GM23338 (cell line): ENCODE data around the gene CCDC183. TPM values are rescaled to one million over a fixed set of nuclear protein-coding genes. Genes with fewer than 3 reads are reported as not detected.

Source experiments
- ATAC-seq: fragments of 200-7000 bp; cut with Tn5 transposase; 3 replicates; pipeline ENCODE4 v1.9.1; 2020
- DNase-seq: peaks from one replicate; pipeline ENCODE4 v3.0.0-alpha.2; 2015; ENCODE audit warnings: low spot score
- H2AFZ ChIP-seq: fragments of 200-600 bp; sonication (generic); 2 replicates; pipeline ENCODE4 v1.8.0; 2016; ENCODE audit warnings: antibody characterized with exemption, mild to moderate bottlenecking, moderate library complexity
- H3F3A ChIP-seq: fragments of 200-600 bp; sonication (generic); replicated peaks from 2 replicates; pipeline ENCODE4 v1.8.0; 2017; ENCODE audit warnings: antibody characterized with exemption, mixed run types, low read depth
- H3K27ac ChIP-seq: fragments of 200-600 bp; sonication (generic); 2 replicates; pipeline ENCODE4 v1.6.1; 2016; ENCODE audit warnings: low read depth
- H3K27me3 ChIP-seq: fragments of 200-600 bp; sonication (generic); 2 replicates; pipeline ENCODE4 v1.8.0; 2016; ENCODE audit warnings: mild to moderate bottlenecking, mixed run types, moderate library complexity; ENCODE audit not compliant: insufficient read depth
- H3K36me3 ChIP-seq: fragments of 200-600 bp; sonication (generic); 2 replicates; pipeline ENCODE4 v1.8.0; 2016; ENCODE audit warnings: mild to moderate bottlenecking; ENCODE audit not compliant: insufficient read depth
- H3K4me1 ChIP-seq: fragments of 200-600 bp; sonication (generic); 2 replicates; pipeline ENCODE4 v1.8.0; 2016; ENCODE audit warnings: mild to moderate bottlenecking, moderate library complexity; ENCODE audit not compliant: insufficient read depth
- H3K4me2 ChIP-seq: fragments of 200-600 bp; sonication (generic); 2 replicates; pipeline ENCODE4 v1.7.1; 2017; ENCODE audit warnings: mixed run types
- H3K4me3 ChIP-seq: fragments of 200-600 bp; sonication (generic); 2 replicates; pipeline ENCODE4 v1.6.1; 2016; ENCODE audit warnings: mixed run types
- H3K79me2 ChIP-seq: fragments of 200-600 bp; sonication (generic); replicated peaks from 2 replicates; pipeline ENCODE4 v1.8.0; 2017; ENCODE audit warnings: mild to moderate bottlenecking; ENCODE audit not compliant: insufficient read depth
- H3K9me2 ChIP-seq: fragments of 200-600 bp; sonication (generic); 2 replicates; pipeline ENCODE4 v1.8.0; 2017; ENCODE audit not compliant: insufficient read depth
- H4K20me1 ChIP-seq: fragments of 200-600 bp; sonication (generic); replicated peaks from 2 replicates; pipeline ENCODE4 v1.8.0; 2017; ENCODE audit warnings: mild to moderate bottlenecking; ENCODE audit not compliant: insufficient read depth
- H3K27ac Mint-ChIP-seq: 2 replicates; pipeline ENCODE4 v1.8.0; 2020; ENCODE audit warnings: inconsistent platforms, mild to moderate bottlenecking, moderate library complexity, mixed read lengths
- H3K27me3 Mint-ChIP-seq: 3 replicates; pipeline ENCODE4 v1.8.0; 2022; ENCODE audit warnings: low read depth, mild to moderate bottlenecking, moderate library complexity, mixed read lengths, inconsistent platforms; ENCODE audit not compliant: insufficient read depth, poor library complexity
- H3K36me3 Mint-ChIP-seq: 3 replicates; pipeline ENCODE4 v1.8.0; 2021; ENCODE audit warnings: low read depth, mild to moderate bottlenecking, inconsistent platforms, moderate library complexity, mixed read lengths
- H3K4me1 Mint-ChIP-seq: 3 replicates; pipeline ENCODE4 v1.8.0; 2020; ENCODE audit warnings: mild to moderate bottlenecking, inconsistent platforms, mixed read lengths
- H3K4me3 Mint-ChIP-seq: 3 replicates; pipeline ENCODE4 v1.8.0; 2021; ENCODE audit warnings: moderate library complexity, mild to moderate bottlenecking, inconsistent platforms, mixed read lengths
- H3K9me3 Mint-ChIP-seq: 3 replicates; pipeline ENCODE4 v1.8.0; 2020; ENCODE audit warnings: moderate library complexity, mild to moderate bottlenecking, inconsistent platforms, mixed read lengths
- CREB1 ChIP-seq: fragments of 250-450 bp; sonication (Bioruptor Pico); IDR thresholded peaks from 2 replicates; pipeline ENCODE4 v1.5.0; 2020; ENCODE audit warnings: low read depth, mild to moderate bottlenecking, moderate library complexity
- EZH2 ChIP-seq: fragments of 200-600 bp; sonication (generic); IDR thresholded peaks from one replicate; pipeline ENCODE4 v1.8.0; 2017; ENCODE audit warnings: antibody characterized with exemption, mild to moderate bottlenecking, low read depth; ENCODE audit not compliant: unreplicated experiment
- EZH2phosphoT487 ChIP-seq: fragments of 200-600 bp; sonication (generic); IDR thresholded peaks from one replicate; pipeline ENCODE4 v1.8.1; 2018; ENCODE audit warnings: antibody characterized with exemption; ENCODE audit not compliant: unreplicated experiment
- JUNB ChIP-seq: IDR thresholded peaks from one replicate; pipeline ENCODE4 v1.6.1; 2016; ENCODE audit warnings: antibody characterized with exemption; ENCODE audit not compliant: unreplicated experiment
- NANOG ChIP-seq: IDR thresholded peaks from 2 replicates; pipeline ENCODE4 v1.6.1; 2016; ENCODE audit warnings: antibody characterized with exemption, borderline replicate concordance
- POLR2AphosphoS5 ChIP-seq: IDR thresholded peaks from 2 replicates; pipeline ENCODE4 v1.6.1; 2016; ENCODE audit warnings: antibody characterized with exemption, low read depth
- STAT1 ChIP-seq: IDR thresholded peaks from one replicate; pipeline ENCODE4 v1.6.1; 2016; ENCODE audit warnings: antibody characterized with exemption; ENCODE audit not compliant: unreplicated experiment
- ZNF114 ChIP-seq: fragments of 250-450 bp; sonication (Bioruptor Pico); IDR thresholded peaks from 2 replicates; pipeline ENCODE4 v1.5.0; 2020; ENCODE audit warnings: mild to moderate bottlenecking, moderate library complexity
- ZNF331 ChIP-seq: fragments of 250-450 bp; sonication (Bioruptor Pico); IDR thresholded peaks from 2 replicates; pipeline ENCODE4 v1.5.0; 2020; ENCODE audit warnings: low read depth, mild to moderate bottlenecking, moderate library complexity
- polyA plus RNA-seq: library from polyadenylated mRNA; unstranded; fragments of >200 nt; fragmentation: Nextera tagmentation; extraction: Ambion mirVana; gene quantifications from 2 replicates; pipeline ENCODE4 v1.2.1, GENCODE V29; 2016
- total RNA-seq: library from RNA; depleted of rRNA; stranded (reverse); fragments of >200 nt; shearing (Covaris generic); gene quantifications from 2 replicates; pipeline ENCODE4 v1.2.3, GENCODE V29; 2014
- TF ChIP-seq, protein P1 (sequence below), 2 experiments: fragments of 200-600 bp in 1 of 2; sonication (generic) in 1 of 2; conservative IDR thresholded peaks; 2 replicates each; pipeline versions ENCODE4 v1.5.1 to v1.6.1; 2016 to 2017; ENCODE audit warnings: antibody characterized with exemption in 2 of 2, low read depth in 2 of 2, mild to moderate bottlenecking in 2 of 2, moderate library complexity in 1 of 2
- TF ChIP-seq, protein P2 (sequence below): IDR thresholded peaks from one replicate; pipeline ENCODE4 v1.6.1; 2018; ENCODE audit warnings: antibody characterized with exemption; ENCODE audit not compliant: unreplicated experiment
- TF ChIP-seq, protein P3 (sequence below): IDR thresholded peaks from 2 replicates; pipeline ENCODE4 v1.6.1; 2016; ENCODE audit warnings: antibody characterized with exemption
- TF ChIP-seq, protein P4 (sequence below): fragments of 250-450 bp; sonication (Bioruptor Pico); IDR thresholded peaks from 2 replicates; pipeline ENCODE4 v1.5.0; 2020; ENCODE audit warnings: mild to moderate bottlenecking, moderate library complexity

The CCDC183 gene
- total and polyA plus RNA-seq, 2 experiments from 2014 or later = 1.1 to 1.2 TPM

DNA sequence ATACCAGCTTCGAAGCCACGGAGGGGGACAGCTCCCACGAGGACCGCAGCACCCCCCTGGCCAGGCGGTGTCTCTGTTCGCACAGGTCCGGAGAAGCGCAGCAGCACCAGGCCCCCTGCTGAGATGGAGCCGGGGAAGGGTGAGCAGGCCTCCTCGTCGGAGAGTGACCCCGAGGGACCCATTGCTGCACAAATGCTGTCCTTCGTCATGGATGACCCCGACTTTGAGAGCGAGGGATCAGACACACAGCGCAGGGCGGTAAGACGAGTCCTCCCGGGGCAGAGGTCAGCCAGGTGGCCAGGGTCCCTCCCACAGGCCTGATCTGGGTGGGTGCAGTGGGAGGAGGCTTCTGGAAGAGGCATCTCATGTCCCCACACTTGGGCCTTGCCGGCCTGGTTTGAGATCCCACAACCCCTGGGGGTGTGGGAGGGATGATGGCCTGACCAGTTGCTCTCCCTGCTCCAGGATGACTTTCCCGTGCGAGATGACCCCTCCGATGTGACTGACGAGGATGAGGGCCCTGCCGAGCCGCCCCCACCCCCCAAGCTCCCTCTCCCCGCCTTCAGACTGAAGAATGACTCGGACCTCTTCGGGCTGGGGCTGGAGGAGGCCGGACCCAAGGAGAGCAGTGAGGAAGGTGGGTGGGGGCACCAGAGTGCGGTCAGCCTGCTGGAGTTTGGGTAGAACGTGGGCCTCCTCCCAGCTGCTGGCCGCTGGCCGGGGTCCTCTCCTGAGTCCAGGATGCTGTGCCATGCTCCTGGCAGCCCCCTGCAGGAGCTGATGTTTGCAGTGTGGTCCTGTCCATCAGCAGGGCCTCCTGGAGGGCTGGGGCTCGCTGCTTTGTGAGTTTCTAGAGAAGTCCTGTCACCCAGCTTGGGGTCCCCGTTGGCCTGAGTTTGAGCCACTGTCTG, 43.3 kb downstream of the CCDC183 start:
- Mint-ChIP-seq H3K36me3 (peaks cover 12% of the 10 kb centered on the region), H3K4me1 (peaks cover 26% of the 10 kb centered on the region), H3K27me3 (peaks cover 40% of the 10 kb centered on the region), H3K4me3 (peak overlapping the region; percentile 3; the same call in 1 of the 3 replicates), H3K27ac (no peak overlapping the region), H3K9me3 (no peaks in the 10 kb centered on the region; the same call in 2 of the 3 replicates)
- no peak overlapping the region for H3K27ac ChIP-seq
- no peak overlapping the region for H2AFZ ChIP-seq
- DNase-seq (no peak), ATAC-seq (no peak)
- H3F3A ChIP-seq = no peaks in the 10 kb centered on the region
- H3K9me2 ChIP-seq = no peaks in the 10 kb centered on the region
- peaks cover 15% of the 10 kb centered on the region; the same call in 1 of the 2 replicates for H3K4me1 ChIP-seq
- no peaks in the 10 kb centered on the region for H3K36me3 ChIP-seq
- no peak for TF ChIP-seq EZH2
- TF ChIP-seq ZNF114 (CRISPR knock-in tag) = no peak
- TF ChIP-seq CREB1 (CRISPR knock-in tag) = no peak
- TF ChIP-seq, protein P1, sequence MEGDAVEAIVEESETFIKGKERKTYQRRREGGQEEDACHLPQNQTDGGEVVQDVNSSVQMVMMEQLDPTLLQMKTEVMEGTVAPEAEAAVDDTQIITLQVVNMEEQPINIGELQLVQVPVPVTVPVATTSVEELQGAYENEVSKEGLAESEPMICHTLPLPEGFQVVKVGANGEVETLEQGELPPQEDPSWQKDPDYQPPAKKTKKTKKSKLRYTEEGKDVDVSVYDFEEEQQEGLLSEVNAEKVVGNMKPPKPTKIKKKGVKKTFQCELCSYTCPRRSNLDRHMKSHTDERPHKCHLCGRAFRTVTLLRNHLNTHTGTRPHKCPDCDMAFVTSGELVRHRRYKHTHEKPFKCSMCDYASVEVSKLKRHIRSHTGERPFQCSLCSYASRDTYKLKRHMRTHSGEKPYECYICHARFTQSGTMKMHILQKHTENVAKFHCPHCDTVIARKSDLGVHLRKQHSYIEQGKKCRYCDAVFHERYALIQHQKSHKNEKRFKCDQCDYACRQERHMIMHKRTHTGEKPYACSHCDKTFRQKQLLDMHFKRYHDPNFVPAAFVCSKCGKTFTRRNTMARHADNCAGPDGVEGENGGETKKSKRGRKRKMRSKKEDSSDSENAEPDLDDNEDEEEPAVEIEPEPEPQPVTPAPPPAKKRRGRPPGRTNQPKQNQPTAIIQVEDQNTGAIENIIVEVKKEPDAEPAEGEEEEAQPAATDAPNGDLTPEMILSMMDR (conservative IDR thresholded peaks at IDR 0.05; ENCODE audit: low read depth in 2 of 2) = no peak; a peak in 1 of 4 replicates
- no peak for TF ChIP-seq STAT1
- TF ChIP-seq, protein P2, sequence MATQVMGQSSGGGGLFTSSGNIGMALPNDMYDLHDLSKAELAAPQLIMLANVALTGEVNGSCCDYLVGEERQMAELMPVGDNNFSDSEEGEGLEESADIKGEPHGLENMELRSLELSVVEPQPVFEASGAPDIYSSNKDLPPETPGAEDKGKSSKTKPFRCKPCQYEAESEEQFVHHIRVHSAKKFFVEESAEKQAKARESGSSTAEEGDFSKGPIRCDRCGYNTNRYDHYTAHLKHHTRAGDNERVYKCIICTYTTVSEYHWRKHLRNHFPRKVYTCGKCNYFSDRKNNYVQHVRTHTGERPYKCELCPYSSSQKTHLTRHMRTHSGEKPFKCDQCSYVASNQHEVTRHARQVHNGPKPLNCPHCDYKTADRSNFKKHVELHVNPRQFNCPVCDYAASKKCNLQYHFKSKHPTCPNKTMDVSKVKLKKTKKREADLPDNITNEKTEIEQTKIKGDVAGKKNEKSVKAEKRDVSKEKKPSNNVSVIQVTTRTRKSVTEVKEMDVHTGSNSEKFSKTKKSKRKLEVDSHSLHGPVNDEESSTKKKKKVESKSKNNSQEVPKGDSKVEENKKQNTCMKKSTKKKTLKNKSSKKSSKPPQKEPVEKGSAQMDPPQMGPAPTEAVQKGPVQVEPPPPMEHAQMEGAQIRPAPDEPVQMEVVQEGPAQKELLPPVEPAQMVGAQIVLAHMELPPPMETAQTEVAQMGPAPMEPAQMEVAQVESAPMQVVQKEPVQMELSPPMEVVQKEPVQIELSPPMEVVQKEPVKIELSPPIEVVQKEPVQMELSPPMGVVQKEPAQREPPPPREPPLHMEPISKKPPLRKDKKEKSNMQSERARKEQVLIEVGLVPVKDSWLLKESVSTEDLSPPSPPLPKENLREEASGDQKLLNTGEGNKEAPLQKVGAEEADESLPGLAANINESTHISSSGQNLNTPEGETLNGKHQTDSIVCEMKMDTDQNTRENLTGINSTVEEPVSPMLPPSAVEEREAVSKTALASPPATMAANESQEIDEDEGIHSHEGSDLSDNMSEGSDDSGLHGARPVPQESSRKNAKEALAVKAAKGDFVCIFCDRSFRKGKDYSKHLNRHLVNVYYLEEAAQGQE = no peak
- TF ChIP-seq, protein P3, sequence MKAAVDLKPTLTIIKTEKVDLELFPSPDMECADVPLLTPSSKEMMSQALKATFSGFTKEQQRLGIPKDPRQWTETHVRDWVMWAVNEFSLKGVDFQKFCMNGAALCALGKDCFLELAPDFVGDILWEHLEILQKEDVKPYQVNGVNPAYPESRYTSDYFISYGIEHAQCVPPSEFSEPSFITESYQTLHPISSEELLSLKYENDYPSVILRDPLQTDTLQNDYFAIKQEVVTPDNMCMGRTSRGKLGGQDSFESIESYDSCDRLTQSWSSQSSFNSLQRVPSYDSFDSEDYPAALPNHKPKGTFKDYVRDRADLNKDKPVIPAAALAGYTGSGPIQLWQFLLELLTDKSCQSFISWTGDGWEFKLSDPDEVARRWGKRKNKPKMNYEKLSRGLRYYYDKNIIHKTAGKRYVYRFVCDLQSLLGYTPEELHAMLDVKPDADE = no peak
- TF ChIP-seq, protein P4, sequence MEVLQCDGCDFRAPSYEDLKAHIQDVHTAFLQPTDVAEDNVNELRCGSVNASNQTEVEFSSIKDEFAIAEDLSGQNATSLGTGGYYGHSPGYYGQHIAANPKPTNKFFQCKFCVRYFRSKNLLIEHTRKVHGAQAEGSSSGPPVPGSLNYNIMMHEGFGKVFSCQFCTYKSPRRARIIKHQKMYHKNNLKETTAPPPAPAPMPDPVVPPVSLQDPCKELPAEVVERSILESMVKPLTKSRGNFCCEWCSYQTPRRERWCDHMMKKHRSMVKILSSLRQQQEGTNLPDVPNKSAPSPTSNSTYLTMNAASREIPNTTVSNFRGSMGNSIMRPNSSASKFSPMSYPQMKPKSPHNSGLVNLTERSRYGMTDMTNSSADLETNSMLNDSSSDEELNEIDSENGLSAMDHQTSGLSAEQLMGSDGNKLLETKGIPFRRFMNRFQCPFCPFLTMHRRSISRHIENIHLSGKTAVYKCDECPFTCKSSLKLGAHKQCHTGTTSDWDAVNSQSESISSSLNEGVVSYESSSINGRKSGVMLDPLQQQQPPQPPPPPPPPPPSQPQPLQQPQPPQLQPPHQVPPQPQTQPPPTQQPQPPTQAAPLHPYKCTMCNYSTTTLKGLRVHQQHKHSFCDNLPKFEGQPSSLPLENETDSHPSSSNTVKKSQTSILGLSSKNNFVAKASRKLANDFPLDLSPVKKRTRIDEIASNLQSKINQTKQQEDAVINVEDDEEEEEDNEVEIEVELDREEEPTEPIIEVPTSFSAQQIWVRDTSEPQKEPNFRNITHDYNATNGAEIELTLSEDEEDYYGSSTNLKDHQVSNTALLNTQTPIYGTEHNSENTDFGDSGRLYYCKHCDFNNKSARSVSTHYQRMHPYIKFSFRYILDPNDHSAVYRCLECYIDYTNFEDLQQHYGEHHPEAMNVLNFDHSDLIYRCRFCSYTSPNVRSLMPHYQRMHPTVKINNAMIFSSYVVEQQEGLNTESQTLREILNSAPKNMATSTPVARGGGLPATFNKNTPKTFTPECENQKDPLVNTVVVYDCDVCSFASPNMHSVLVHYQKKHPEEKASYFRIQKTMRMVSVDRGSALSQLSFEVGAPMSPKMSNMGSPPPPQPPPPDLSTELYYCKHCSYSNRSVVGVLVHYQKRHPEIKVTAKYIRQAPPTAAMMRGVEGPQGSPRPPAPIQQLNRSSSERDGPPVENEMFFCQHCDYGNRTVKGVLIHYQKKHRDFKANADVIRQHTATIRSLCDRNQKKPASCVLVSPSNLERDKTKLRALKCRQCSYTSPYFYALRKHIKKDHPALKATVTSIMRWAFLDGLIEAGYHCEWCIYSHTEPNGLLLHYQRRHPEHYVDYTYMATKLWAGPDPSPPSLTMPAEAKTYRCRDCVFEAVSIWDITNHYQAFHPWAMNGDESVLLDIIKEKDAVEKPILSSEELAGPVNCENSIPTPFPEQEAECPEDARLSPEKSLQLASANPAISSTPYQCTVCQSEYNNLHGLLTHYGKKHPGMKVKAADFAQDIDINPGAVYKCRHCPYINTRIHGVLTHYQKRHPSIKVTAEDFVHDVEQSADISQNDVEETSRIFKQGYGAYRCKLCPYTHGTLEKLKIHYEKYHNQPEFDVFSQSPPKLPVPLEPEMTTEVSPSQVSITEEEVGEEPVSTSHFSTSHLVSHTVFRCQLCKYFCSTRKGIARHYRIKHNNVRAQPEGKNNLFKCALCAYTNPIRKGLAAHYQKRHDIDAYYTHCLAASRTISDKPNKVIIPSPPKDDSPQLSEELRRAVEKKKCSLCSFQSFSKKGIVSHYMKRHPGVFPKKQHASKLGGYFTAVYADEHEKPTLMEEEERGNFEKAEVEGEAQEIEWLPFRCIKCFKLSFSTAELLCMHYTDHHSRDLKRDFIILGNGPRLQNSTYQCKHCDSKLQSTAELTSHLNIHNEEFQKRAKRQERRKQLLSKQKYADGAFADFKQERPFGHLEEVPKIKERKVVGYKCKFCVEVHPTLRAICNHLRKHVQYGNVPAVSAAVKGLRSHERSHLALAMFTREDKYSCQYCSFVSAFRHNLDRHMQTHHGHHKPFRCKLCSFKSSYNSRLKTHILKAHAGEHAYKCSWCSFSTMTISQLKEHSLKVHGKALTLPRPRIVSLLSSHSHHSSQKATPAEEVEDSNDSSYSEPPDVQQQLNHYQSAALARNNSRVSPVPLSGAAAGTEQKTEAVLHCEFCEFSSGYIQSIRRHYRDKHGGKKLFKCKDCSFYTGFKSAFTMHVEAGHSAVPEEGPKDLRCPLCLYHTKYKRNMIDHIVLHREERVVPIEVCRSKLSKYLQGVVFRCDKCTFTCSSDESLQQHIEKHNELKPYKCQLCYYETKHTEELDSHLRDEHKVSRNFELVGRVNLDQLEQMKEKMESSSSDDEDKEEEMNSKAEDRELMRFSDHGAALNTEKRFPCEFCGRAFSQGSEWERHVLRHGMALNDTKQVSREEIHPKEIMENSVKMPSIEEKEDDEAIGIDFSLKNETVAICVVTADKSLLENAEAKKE (CRISPR knock-in tag) = no peak
- TF ChIP-seq POLR2AphosphoS5 = no peak
- TF ChIP-seq EZH2phosphoT487 = no peak
- no peak for TF ChIP-seq ZNF331
- no peak for TF ChIP-seq NANOG
- TF ChIP-seq JUNB = no peak
- no peaks in the 10 kb centered on the region for H3K27me3 ChIP-seq
- H3K4me2 ChIP-seq = no peak overlapping the region
- H3K79me2 ChIP-seq = no peaks in the 10 kb centered on the region
- H3K4me3 ChIP-seq = no peak overlapping the region
- H4K20me1 ChIP-seq = no peaks in the 10 kb centered on the region
